ENCODE measurements around the gene RGS7.

RGS7 gene

DNA sequence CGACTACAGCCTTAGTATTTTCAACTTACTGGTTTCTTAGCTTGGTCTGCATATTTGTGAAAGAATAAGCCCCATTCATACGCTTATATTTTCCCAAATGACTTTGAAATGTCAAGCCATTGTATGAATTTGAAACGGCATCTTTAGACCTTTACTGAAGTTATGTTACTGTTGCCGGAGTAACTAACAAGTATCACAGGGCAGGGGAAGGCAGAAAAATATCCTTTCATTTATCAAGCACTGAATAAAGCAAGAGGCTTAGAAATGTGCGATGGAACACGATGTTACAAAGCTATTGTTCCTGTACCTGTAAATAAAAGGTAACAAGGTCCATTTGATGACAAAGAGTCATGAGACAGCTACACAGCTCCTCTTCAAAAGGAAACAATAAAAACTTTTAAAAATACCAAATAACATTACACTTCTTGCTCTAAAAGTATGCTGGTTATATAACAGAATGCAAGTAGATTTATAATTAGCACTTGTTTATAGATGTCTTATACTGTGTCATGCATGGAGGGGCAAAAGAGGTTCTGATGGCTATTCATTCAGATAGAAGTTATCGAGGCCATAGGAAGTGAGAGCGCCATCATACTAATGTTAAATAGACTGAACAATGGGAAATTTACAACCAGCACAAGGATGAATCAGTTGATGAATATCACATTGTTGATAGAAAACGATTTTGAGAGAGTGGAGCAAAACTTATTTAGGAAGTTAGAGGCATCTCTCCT lies 322.6 kb downstream of the RGS7 start:
- Mint-ChIP-seq H3K27me3 (no peaks in the 10 kb centered on the region), H3K27ac (no peak overlapping the region), H3K9me3 (ENCODE audit: low read depth) (peaks cover 4% of the 10 kb centered on the region), H3K36me3 (no peaks in the 10 kb centered on the region), H3K4me3 (no peak overlapping the region), H3K4me1 (ENCODE audit: low read depth) (no peaks in the 10 kb centered on the region)

- H3K36me3 Mint-ChIP-seq, result no peaks in the 10 kb centered on the region
- no peak overlapping the region for H3K27ac Mint-ChIP-seq
- H3K4me1 Mint-ChIP-seq (ENCODE audit: low read depth), result no peaks in the 10 kb centered on the region
- H3K9me3 Mint-ChIP-seq (ENCODE audit: low read depth), result peaks cover 3% of the 10 kb centered on the region
- H3K4me3 Mint-ChIP-seq, result no peak overlapping the region
- no peaks in the 10 kb centered on the region for H3K27me3 Mint-ChIP-seq
Observed at GRCh38 chr1:241024834-241025233, 332.2 kb downstream of the RGS7 start.

DNA sequence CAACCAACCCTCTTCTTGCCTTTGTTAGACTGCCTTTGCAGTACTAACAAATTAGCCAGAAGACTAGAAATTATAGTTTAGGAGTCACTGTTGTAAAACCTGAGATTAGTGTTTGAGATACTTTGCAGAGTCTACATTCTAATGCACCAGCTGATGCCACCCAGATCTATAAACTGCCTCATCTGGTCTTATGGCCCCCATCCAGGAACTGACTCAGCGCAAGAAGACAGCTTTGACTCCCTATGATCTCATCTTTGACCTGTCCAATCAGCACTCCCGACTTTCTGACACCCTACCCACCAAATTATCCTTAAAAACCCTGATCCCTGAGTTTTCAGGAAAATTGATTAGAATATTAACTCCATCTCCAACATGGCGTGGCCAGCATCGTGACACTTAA lies 334.6 kb downstream of the RGS7 start:
- H3K9me3 Mint-ChIP-seq (ENCODE audit: low read depth), result peaks cover 13% of the 10 kb centered on the region
- H3K27ac Mint-ChIP-seq, result no peak overlapping the region
- H3K36me3 Mint-ChIP-seq, result no peaks in the 10 kb centered on the region
- H3K4me3 Mint-ChIP-seq, result no peak overlapping the region
- no peaks in the 10 kb centered on the region for H3K27me3 Mint-ChIP-seq
- H3K4me1 Mint-ChIP-seq (ENCODE audit: low read depth), result no peaks in the 10 kb centered on the region

GRCh38 chr1:241020851-241021697 lies 335.9 kb downstream of the RGS7 start:
- Mint-ChIP-seq H3K9me3 (ENCODE audit: low read depth) (peaks cover 21% of the 10 kb centered on the region), H3K36me3 (no peaks in the 10 kb centered on the region), H3K4me1 (ENCODE audit: low read depth) (no peaks in the 10 kb centered on the region), H3K27me3 (no peaks in the 10 kb centered on the region), H3K27ac (no peak overlapping the region), H3K4me3 (no peak overlapping the region)

- Mint-ChIP-seq H3K4me3 (no peak overlapping the region), H3K27ac (no peak overlapping the region), H3K9me3 (ENCODE audit: low read depth) (peaks cover 15% of the 10 kb centered on the region), H3K27me3 (no peaks in the 10 kb centered on the region), H3K36me3 (no peaks in the 10 kb centered on the region), H3K4me1 (ENCODE audit: low read depth) (no peaks in the 10 kb centered on the region)
Observed at GRCh38 chr1:241012708-241013340, 344.2 kb downstream of the RGS7 start.

DNA sequence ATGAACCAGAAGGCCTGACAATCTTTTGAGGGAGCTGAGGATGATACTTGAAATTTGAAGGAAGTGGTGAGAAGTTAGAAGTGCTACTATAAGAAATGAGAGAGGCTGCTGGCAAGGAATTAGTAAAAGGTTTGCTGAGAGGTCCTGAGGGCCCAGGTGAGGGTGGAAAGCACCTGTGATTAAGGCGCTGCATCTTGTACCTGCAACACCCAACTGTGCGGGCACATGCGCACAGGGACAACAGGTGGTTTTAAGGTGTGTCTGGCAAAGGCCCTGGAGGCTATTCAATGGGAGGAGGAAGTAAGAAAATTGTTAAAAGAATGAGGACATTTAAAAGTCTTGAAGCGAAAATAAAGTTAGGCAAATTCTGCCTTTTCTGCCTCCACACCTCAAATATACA lies 349.3 kb downstream of the RGS7 start:
- no peak overlapping the region for H3K27ac Mint-ChIP-seq
- no peaks in the 10 kb centered on the region for H3K36me3 Mint-ChIP-seq

DNA sequence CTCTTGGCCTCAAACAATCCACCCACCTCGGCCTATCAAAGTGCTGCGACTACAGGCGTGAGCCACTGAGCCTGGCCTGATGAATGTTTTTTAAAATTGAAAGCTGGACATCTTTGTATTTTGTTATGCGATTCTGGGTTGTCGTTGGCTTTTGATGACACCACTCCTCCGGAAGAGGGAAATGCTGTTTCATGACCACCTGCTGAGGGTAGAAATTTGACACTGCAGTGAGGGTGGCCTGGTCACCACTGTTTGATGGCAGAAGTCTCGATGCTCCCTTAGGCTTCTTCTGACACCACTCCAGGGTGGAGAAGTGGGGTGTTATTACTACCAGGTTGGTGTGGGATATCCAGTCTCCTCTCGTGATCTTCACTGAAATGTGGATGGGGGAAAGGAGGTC lies 357.2 kb downstream of the RGS7 start:
- Mint-ChIP-seq H3K4me1 (ENCODE audit: low read depth) (no peaks in the 10 kb centered on the region), H3K9me3 (ENCODE audit: low read depth) (no peaks in the 10 kb centered on the region), H3K4me3 (no peak overlapping the region), H3K27me3 (no peaks in the 10 kb centered on the region), H3K36me3 (no peaks in the 10 kb centered on the region), H3K27ac (no peak overlapping the region)

More for the DNA sequence above, 349.3 kb downstream of the RGS7 start:
- H3K9me3 Mint-ChIP-seq (ENCODE audit: low read depth), result peaks cover 6% of the 10 kb centered on the region
- no peaks in the 10 kb centered on the region for H3K27me3 Mint-ChIP-seq
- no peaks in the 10 kb centered on the region for H3K4me1 Mint-ChIP-seq (ENCODE audit: low read depth)
- no peak overlapping the region for H3K4me3 Mint-ChIP-seq

DNA sequence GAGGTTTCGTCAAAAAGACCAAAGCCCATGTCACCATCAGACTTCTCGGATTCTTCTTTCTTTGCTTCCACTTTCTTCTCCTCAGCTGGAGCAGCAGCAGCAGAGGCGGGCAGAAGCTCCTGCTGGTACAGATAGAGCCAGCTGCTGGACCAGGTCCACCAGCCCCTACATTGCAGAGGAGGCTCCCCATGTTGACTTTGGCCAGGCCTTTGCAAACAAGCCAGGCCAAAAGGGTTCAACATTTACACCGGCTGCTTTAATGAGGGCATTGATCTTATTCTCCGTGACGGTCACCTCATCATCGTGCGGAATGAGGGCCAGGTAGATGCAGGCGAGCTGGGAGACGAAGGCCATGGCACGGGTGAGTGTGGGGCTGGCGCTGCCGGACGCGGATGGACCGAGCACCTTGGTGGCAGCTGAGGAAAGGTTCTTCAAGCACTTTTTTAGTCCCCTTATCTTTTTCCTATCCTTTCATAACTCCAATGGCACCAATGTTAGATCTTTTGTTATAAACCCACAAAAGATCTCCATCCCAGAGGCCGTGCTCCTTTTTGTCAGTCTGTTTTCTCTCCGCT lies 358.5 kb downstream of the RGS7 start:
- H3K4me3 Mint-ChIP-seq, result no peak overlapping the region
- no peaks in the 10 kb centered on the region for H3K4me1 Mint-ChIP-seq (ENCODE audit: low read depth)
- no peak overlapping the region for H3K27ac Mint-ChIP-seq
- H3K36me3 Mint-ChIP-seq, result no peaks in the 10 kb centered on the region
- no peaks in the 10 kb centered on the region for H3K9me3 Mint-ChIP-seq (ENCODE audit: low read depth)
- H3K27me3 Mint-ChIP-seq, result no peaks in the 10 kb centered on the region

GRCh38 chr1:240998024-240998423 lies 359.0 kb downstream of the RGS7 start:
- H3K9me3 Mint-ChIP-seq (ENCODE audit: low read depth), result no peaks in the 10 kb centered on the region
- H3K36me3 Mint-ChIP-seq, result no peaks in the 10 kb centered on the region
- no peaks in the 10 kb centered on the region for H3K27me3 Mint-ChIP-seq
- H3K27ac Mint-ChIP-seq, result no peak overlapping the region
- H3K4me1 Mint-ChIP-seq (ENCODE audit: low read depth), result no peaks in the 10 kb centered on the region
- no peak overlapping the region for H3K4me3 Mint-ChIP-seq

- Mint-ChIP-seq H3K27ac (no peak overlapping the region), H3K9me3 (ENCODE audit: low read depth) (peaks cover under 1% of the 10 kb centered on the region), H3K4me3 (no peak overlapping the region), H3K27me3 (no peaks in the 10 kb centered on the region), H3K36me3 (no peaks in the 10 kb centered on the region), H3K4me1 (ENCODE audit: low read depth) (no peaks in the 10 kb centered on the region)
Observed at GRCh38 chr1:240993004-240993403, 364.0 kb downstream of the RGS7 start.

DNA sequence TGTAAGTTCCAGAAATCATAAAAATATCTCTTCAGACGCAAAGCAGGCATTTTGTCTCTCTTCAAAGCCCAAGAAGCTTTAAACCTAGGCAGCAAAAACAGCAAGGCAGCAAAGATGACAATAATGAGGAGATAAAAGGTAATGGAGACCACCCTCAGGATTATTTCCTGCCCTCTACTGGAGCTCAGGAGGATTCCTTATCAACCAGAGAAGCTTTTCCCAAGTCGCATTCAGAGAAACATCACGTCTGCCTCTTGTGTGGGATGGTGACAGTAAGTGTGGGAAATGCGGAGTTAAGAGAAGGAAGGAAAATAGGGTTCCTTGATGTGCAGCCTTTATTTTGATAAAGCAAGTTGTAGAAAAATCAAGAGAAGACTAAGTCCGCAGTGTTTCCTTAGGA lies 365.8 kb downstream of the RGS7 start:
- Mint-ChIP-seq H3K27me3 (no peaks in the 10 kb centered on the region), H3K36me3 (no peaks in the 10 kb centered on the region), H3K27ac (no peak overlapping the region), H3K9me3 (ENCODE audit: low read depth) (peaks cover 3% of the 10 kb centered on the region), H3K4me1 (ENCODE audit: low read depth) (no peaks in the 10 kb centered on the region), H3K4me3 (no peak overlapping the region)

- Mint-ChIP-seq H3K36me3 (no peaks in the 10 kb centered on the region), H3K9me3 (ENCODE audit: low read depth) (peaks cover 3% of the 10 kb centered on the region), H3K27me3 (no peaks in the 10 kb centered on the region), H3K27ac (no peak overlapping the region), H3K4me1 (ENCODE audit: low read depth) (no peaks in the 10 kb centered on the region), H3K4me3 (no peak overlapping the region)
Observed at GRCh38 chr1:240987928-240988327, 369.1 kb downstream of the RGS7 start.

- no peaks in the 10 kb centered on the region for H3K4me1 Mint-ChIP-seq (ENCODE audit: low read depth)
- H3K36me3 Mint-ChIP-seq, result no peaks in the 10 kb centered on the region
- H3K27me3 Mint-ChIP-seq, result no peaks in the 10 kb centered on the region
- no peak overlapping the region for H3K27ac Mint-ChIP-seq
- no peak overlapping the region for H3K4me3 Mint-ChIP-seq
- H3K9me3 Mint-ChIP-seq (ENCODE audit: low read depth), result peaks cover 3% of the 10 kb centered on the region
Observed at GRCh38 chr1:240985081-240985480, 371.9 kb downstream of the RGS7 start.

GRCh38 chr1:240980342-240980741 lies 376.7 kb downstream of the RGS7 start:
- no peaks in the 10 kb centered on the region for H3K9me3 Mint-ChIP-seq (ENCODE audit: low read depth)
- no peaks in the 10 kb centered on the region for H3K27me3 Mint-ChIP-seq
- H3K4me3 Mint-ChIP-seq, result no peak overlapping the region
- no peaks in the 10 kb centered on the region for H3K4me1 Mint-ChIP-seq (ENCODE audit: low read depth)
- no peak overlapping the region for H3K27ac Mint-ChIP-seq
- no peaks in the 10 kb centered on the region for H3K36me3 Mint-ChIP-seq

DNA sequence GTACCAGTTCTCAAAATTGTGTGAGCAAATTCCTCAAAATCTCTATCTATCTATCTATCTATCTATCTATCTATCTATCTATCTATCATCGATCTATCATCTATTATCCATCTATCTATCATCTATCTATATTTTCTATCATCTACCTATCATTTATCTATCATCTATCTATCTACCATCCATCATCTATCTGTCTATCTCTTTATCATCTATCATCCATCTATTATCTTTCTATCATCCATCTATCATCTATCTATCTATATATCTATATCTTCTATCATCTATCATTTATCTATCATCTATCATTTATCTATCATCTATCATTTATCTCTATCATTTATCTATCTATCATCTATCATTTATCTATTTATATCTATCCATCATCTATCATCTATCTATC lies 380.3 kb downstream of the RGS7 start:
- no peaks in the 10 kb centered on the region for H3K36me3 Mint-ChIP-seq
- H3K27ac Mint-ChIP-seq, result no peak overlapping the region
- H3K4me1 Mint-ChIP-seq (ENCODE audit: low read depth), result no peaks in the 10 kb centered on the region
- H3K27me3 Mint-ChIP-seq, result no peaks in the 10 kb centered on the region
- H3K4me3 Mint-ChIP-seq, result no peak overlapping the region
- no peaks in the 10 kb centered on the region for H3K9me3 Mint-ChIP-seq (ENCODE audit: low read depth)
